ENCODE results near the gene SPRR2E.

SPRR2E gene

GRCh38 chr1:153095764-153096163, 1.4 kb upstream of the SPRR2E start:
- no peak overlapping the region for H2AFZ ChIP-seq (ENCODE audit: low read depth, low read length)
- H3K9me3 ChIP-seq (ENCODE audit: insufficient read depth, low read length, severe bottlenecking): no peaks in the 10 kb centered on the region
- H3K4me2 ChIP-seq (ENCODE audit: insufficient read depth, low read length): no peak overlapping the region
- H3K9ac ChIP-seq (ENCODE audit: low read depth, low read length): no peak overlapping the region
- no peak for TF ChIP-seq EZH2 (IDR thresholded peaks at IDR 0.05; ENCODE audit: borderline replicate concordance, low read depth, low read length, severe bottlenecking)
- TF ChIP-seq CTCF (IDR thresholded peaks at IDR 0.05; ENCODE audit: borderline replicate concordance, extremely low read depth, low read length, poor library complexity, severe bottlenecking): no peak
- no peaks in the 10 kb centered on the region for H3K36me3 ChIP-seq (ENCODE audit: insufficient read depth, low read length)
- no peaks in the 10 kb centered on the region for H3K4me1 ChIP-seq (ENCODE audit: insufficient read depth, low read length)
- no peak overlapping the region for H3K4me3 ChIP-seq (ENCODE audit: low read depth in 1 of 2, low read length in 2 of 2)
- no peaks in the 10 kb centered on the region for H3K27me3 ChIP-seq (ENCODE audit: insufficient read depth, low read length, poor library complexity)
- H4K20me1 ChIP-seq (ENCODE audit: insufficient read depth, low read length): no peaks in the 10 kb centered on the region
- no peak overlapping the region for H3K27ac ChIP-seq (ENCODE audit: low read length)
- ATAC-seq (ENCODE audit: insufficient read depth, low read depth) (no peak), DNase-seq (no peak)
- no peaks in the 10 kb centered on the region for H3K79me2 ChIP-seq (ENCODE audit: insufficient read depth, low read length)

GRCh38 chr1:153087652-153088051, 6.7 kb downstream of the SPRR2E start:
- H3K9ac ChIP-seq (ENCODE audit: low read depth, low read length): no peak overlapping the region
- TF ChIP-seq EZH2 (IDR thresholded peaks at IDR 0.05; ENCODE audit: borderline replicate concordance, low read depth, low read length, severe bottlenecking) (no peak), CTCF (IDR thresholded peaks at IDR 0.05; ENCODE audit: borderline replicate concordance, extremely low read depth, low read length, poor library complexity, severe bottlenecking) (no peak)
- no peak overlapping the region for H3K4me3 ChIP-seq (ENCODE audit: low read depth in 1 of 2, low read length in 2 of 2)
- no peaks in the 10 kb centered on the region for H3K4me1 ChIP-seq (ENCODE audit: insufficient read depth, low read length)
- H3K27ac ChIP-seq (ENCODE audit: low read length): no peak overlapping the region
- no peaks in the 10 kb centered on the region for H3K9me3 ChIP-seq (ENCODE audit: insufficient read depth, low read length, severe bottlenecking)
- no peaks in the 10 kb centered on the region for H3K79me2 ChIP-seq (ENCODE audit: insufficient read depth, low read length)
- H2AFZ ChIP-seq (ENCODE audit: low read depth, low read length): no peak overlapping the region
- no peaks in the 10 kb centered on the region for H4K20me1 ChIP-seq (ENCODE audit: insufficient read depth, low read length)
- peaks cover 2% of the 10 kb centered on the region for H3K27me3 ChIP-seq (ENCODE audit: insufficient read depth, low read length, poor library complexity)
- DNase-seq: no peak
- H3K36me3 ChIP-seq (ENCODE audit: insufficient read depth, low read length): no peaks in the 10 kb centered on the region
- no peak for ATAC-seq (ENCODE audit: insufficient read depth, low read depth)
- no peak overlapping the region for H3K4me2 ChIP-seq (ENCODE audit: insufficient read depth, low read length)

- DNase-seq: no peak
- Histone ChIP-seq H3K79me2 (ENCODE audit: insufficient read depth, low read length) (no peaks in the 10 kb centered on the region), H4K20me1 (ENCODE audit: insufficient read depth, low read length) (no peaks in the 10 kb centered on the region), H3K9ac (ENCODE audit: low read depth, low read length) (no peak overlapping the region), H3K9me3 (ENCODE audit: insufficient read depth, low read length, severe bottlenecking) (no peaks in the 10 kb centered on the region), H3K27me3 (ENCODE audit: insufficient read depth, low read length, poor library complexity) (peaks cover 2% of the 10 kb centered on the region), H3K27ac (ENCODE audit: low read length) (no peak overlapping the region), H2AFZ (ENCODE audit: low read depth, low read length) (no peak overlapping the region), H3K4me3 (ENCODE audit: low read depth in 1 of 2, low read length in 2 of 2) (no peak overlapping the region), H3K4me2 (ENCODE audit: insufficient read depth, low read length) (no peak overlapping the region), H3K36me3 (ENCODE audit: insufficient read depth, low read length) (no peaks in the 10 kb centered on the region), H3K4me1 (ENCODE audit: insufficient read depth, low read length) (no peaks in the 10 kb centered on the region)
- TF ChIP-seq CTCF (IDR thresholded peaks at IDR 0.05; ENCODE audit: borderline replicate concordance, extremely low read depth, low read length, poor library complexity, severe bottlenecking) (no peak), EZH2 (IDR thresholded peaks at IDR 0.05; ENCODE audit: borderline replicate concordance, low read depth, low read length, severe bottlenecking) (no peak)
- ATAC-seq (ENCODE audit: insufficient read depth, low read depth): no peak
Measured at GRCh38 chr1:153081736-153082135, 12.6 kb downstream of the SPRR2E start.
